Ovary (tissue), 3 donors: Measurements from ENCODE around the gene C7orf33.

Experiments used
- POLR2A ChIP-seq: fragments of 450-650 bp; IDR thresholded peaks from one replicate; pipeline ENCODE4 v1.6.1; 2017; ENCODE audit warnings: antibody characterized with exemption, mild to moderate bottlenecking, moderate library complexity
- TF ChIP-seq, protein P1 (sequence below), 3 donors: fragments of 450-650 bp in 2 of 3; fragments of 200-600 bp in 1 of 3; IDR thresholded peaks; one replicate each; pipeline versions ENCODE4 v1.5.1 to v1.8.0; 2016 to 2022; ENCODE audit warnings: antibody characterized with exemption in 3 of 3, mild to moderate bottlenecking in 1 of 3
- donor health status: DM: no; HTN: no; CAD: no.

DNA sequence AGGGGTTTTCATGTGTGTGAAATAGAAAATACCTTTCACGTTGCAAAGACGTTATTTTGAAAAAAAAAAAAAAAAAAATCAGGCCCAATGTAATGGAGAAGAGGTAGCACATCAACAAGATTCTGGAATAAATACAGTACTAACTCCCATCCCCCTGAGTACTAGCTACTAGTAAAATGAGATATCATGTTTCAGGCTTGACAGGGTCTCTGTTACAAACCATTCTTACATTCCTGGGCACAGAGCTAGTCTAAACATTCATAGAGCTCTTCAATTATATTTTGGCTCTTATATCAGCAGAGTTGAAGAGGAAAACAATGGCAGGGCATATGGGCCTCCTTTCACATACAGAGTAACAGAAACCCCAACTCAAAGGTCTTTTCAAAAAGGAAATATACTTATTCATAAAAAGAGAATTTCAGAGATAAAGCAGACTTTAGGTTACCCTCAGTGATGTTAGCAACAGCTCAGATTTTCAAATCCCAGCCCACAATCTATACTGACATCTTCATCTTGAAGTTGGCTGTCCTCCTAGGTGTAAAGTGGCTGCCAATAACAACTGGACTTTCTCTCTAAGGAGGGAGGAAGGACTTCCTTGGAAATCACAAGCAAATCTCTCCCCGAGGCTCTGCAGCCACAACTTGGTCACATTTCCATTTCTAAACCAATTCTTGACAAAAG is 18.6 kb downstream of the C7orf33 start:
- TF ChIP-seq, protein P1, sequence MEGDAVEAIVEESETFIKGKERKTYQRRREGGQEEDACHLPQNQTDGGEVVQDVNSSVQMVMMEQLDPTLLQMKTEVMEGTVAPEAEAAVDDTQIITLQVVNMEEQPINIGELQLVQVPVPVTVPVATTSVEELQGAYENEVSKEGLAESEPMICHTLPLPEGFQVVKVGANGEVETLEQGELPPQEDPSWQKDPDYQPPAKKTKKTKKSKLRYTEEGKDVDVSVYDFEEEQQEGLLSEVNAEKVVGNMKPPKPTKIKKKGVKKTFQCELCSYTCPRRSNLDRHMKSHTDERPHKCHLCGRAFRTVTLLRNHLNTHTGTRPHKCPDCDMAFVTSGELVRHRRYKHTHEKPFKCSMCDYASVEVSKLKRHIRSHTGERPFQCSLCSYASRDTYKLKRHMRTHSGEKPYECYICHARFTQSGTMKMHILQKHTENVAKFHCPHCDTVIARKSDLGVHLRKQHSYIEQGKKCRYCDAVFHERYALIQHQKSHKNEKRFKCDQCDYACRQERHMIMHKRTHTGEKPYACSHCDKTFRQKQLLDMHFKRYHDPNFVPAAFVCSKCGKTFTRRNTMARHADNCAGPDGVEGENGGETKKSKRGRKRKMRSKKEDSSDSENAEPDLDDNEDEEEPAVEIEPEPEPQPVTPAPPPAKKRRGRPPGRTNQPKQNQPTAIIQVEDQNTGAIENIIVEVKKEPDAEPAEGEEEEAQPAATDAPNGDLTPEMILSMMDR (IDR thresholded peaks at IDR 0.05) = no peak
- TF ChIP-seq POLR2A = no peak
